GM19043 (cell line): ENCODE results near the gene STRN.
"Not testable (repeated sequence)": the region's sequence is repeated elsewhere in the genome, so short reads cannot be mapped to it uniquely, and the experiment has no call there.

Source experiments
- ATAC-seq: cut with Tn5 transposase; IDR thresholded peaks from one replicate; pipeline ENCODE4 v1.9.1; 2021; ENCODE audit warnings: low read depth; ENCODE audit not compliant: unreplicated experiment

The STRN gene

DNA sequence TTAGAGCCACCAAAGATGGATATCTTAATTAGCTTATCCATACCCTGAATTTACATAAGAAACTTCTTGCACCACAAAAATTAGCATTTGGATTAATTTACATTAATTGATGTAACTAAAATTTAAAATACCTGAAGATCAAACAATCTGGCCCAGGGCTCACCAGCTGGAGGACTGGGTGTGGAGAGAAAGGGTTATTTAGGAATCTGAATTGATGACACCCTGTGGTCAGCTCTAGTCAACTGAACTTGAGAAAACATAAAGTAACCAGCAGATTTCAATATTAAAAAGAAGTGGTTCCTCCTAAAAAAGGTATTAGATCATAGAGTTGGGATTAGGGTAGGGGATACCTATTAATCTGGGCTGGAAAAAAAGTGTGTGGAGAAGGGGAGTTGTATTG is 122.5 kb downstream of the STRN start:
- ATAC-seq: no peak

DNA sequence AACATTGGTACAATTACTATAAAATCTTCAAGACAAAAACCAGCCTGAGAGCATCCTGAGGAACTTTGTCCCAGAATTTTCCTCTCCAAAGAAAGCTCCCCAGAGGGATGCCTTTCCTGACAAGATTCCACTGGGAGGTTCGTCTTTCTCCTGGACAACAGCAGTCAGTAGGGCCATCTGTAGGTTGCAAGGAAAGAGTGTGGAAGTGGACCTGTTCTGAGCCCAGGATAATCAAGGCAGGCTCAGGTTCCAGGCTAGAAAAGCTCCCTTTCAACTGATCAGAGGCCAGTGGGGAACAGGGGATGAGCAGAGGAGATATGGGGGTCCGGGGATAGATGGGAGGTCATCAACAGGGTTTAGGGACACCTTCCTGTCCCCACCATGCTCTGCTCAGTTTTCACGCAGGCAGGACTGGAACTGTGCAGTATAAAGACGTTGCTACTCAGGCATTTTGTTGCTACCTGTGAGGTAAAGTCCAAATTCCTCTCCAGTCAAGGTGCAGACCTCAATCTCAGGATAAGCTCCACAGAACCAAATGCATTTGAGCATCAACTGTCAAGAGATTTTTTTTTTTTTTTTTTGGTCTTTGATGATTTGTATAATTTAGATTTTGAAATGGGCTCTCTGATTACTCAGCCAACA is 126.2 kb downstream of the STRN start:
- no peak for ATAC-seq

DNA sequence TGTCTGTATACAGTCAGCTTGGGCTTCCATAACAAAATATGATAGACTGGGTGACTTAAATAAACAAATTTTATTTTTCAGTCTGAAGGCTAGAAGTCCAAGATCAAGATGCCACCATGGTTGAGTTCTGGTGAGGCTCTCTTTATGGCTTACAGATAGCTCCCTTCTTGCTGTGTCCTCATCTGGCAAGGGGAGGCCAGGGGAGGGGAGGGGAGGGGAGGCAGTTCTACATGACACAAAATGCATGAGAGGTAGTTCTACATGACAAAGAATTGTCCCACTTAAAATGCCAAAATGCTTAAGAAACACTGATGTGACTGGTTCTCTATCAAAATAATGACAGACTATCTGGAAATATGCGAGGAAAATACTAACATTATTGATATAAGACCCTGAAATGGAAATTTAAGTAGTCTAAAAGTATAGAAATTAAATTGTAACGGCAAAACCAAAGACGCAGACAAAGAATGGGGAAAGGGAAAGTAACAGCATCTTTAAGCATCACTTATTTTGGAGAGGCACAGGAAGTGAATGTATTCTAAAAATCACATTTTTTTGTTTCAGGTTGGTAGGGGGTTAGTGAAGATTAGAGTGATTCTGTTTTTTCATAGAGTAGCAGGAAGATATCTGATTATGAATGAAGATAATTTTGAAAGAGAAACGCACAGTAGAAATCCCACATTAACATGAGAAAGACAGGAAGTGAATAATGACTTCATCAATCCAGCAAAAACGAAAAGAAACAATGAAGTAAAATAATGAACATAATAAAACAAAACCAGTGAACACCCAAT is 131.4 kb downstream of the STRN start:
- no peak for ATAC-seq

DNA sequence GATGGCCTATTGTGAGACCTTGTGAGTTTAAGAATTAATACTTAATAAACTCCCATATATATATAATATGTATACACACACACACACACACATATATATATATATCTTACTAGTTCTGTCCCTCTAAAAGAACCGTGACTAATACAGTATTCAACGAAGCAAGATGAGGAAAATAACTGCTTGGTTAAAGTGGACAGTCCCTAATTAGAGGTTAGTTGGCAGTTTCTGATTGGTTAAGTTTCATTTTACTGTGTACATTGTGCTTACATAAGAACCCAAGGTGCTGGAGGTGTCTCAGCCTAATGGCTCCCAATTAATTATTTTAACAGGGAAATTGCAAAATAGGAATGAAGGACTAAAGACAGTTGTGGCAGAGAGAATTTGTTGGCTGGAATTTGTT is 132.1 kb downstream of the STRN start:
- no peak for ATAC-seq

DNA sequence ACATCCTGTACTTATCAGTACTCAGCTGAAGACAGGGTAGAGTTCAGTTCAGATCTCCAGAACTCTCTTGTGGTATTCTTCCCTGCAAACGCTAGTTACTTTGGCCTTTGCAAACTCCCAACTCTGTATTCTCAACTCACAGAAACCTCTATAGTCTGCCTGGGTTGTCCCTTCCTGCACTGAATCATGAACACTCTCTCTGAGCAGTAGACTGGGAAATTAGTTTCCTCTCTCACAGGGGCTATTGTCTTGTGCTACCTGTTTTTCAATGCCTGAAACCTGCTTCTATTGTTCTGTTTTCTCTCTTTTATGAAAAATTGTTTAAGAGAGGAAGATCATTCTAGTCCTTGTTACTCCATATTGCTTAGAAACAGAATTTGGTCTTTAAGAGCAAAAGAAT is 135.2 kb downstream of the STRN start:
- no peak for ATAC-seq

DNA sequence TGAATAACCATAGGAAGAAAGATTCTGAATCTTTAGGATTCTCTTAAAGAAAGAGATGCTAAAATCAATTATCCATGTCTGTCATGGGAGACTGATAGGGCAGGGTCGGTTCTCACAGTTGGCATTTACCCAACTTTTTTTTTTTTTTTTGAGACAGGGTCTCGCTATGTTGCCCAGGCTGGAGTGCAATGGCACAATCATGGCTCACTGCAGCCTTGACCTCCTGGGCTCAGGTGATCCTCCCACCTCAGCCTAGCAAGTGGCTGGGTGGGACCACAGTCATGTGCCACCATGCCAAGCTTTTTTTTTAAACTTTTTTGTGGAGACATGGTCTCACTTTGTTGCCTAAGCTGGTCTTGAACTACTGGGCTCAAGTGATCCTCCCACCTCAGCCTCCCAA is 141.7 kb downstream of the STRN start:
- ATAC-seq: not testable (repeated sequence)

DNA sequence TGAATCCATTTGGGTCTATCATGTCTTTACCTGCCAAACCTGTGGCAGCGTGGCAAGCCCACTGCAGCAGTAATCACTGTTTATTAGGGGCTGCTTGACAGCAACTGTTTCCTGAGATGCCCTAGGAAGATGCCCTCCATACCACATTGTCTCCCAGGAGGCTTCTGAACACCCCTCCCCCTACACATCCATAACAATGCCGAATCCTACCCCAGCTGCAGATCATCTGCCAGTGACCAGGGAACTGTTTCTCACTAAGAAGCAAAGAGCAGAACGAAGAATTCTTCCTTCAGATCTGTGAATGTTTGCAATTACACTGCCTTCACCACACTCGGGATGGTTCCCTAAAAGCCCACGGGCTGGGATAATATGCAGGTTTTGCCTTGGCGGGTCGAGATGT is 142.1 kb downstream of the STRN start:
- no peak for ATAC-seq

DNA sequence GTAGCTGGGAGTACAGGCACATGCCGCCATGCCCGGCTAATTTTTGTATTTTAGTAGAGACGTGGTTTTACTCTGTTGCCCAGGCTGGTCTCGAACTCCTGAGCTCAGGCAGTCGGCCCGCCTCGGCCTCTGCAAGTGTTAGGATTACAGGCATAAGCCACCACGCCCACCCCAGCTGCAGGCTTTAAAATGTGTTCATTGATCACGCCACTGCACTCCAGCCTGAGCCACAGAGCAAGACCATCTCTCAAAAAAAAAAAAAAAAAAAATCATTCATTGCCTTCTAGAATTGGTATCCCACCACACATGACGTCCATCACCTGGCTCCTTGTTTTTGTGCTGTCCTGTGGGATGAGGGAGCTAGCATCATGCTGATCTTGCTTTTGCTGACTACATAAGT is 142.5 kb downstream of the STRN start:
- no peak for ATAC-seq

DNA sequence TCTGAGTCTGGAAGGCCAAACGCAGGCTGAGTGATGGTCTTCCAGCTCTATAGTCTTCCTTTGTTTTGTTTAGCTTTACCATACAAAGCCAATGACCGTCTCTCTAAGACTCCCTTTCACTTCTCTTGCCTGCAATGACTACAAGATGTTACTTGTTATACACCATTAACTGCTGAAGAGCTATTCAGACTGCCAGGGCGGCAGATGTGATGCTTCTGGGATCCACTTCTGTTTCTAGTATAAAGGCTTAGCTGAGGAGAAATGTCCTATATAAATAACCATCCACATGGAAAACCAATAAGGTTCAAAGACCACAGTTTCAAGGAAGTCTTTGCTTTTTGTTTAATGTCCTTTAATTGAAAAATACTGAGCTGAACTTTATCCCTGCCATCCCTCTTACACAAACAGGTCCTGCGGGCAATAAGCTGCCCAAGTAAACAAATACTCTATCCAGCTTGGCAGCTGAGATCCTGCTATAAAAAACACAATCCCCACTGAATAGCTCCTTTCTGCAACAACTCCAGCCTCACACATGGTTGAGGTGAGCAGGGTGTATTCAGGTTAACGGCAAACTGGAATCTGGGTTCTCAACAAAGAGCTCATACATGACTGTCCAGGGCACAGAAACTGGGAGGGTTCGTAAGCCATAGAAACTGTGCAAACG is 145.3 kb downstream of the STRN start:
- ATAC-seq: no peak

DNA sequence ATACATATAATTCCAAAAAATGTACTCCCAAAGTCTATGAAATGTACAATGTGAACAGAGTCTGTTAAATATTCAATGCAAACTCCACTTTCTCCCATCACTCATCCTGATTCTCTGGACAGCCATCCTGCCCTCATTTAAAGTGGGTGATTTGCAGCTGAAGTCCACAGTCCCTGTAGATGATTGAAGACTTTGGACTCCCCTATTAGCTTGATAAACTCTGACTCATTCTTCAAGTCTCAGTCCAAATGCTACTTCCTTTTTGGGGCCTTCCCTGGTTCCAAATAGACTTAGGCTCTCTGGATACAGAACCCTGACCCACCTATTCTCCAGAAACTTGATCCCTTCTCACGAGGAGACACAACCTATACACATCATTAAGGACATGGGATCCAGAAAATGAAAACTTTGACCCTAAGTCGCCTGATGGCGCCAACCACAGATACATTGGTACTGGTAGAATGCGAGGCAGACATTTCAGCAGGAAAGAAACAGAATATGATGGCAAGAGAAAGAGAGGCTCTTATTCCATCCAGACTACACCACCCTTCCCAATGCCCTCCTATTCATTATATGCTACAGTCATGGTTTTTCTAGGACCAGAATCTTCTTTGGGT is 147.1 kb downstream of the STRN start:
- ATAC-seq: no peak

DNA sequence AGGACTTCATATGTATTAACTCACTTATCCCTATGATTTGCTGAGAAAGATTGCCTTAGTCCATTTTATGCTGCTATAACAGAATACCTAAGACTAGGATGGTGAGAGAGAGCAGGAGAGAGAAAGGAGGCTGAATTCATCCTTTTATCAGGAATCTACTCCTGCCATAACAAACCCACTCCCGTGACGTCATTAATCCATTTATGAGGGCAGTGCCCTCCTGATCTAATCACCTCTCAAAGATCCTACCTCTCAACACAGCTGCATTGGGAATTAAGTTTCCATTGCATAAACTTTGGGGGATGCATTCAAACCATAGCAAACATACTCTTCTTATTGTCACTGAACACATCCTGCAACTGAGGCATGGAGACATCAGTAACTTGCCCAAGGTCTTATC is 147.8 kb downstream of the STRN start:
- ATAC-seq: no peak

DNA sequence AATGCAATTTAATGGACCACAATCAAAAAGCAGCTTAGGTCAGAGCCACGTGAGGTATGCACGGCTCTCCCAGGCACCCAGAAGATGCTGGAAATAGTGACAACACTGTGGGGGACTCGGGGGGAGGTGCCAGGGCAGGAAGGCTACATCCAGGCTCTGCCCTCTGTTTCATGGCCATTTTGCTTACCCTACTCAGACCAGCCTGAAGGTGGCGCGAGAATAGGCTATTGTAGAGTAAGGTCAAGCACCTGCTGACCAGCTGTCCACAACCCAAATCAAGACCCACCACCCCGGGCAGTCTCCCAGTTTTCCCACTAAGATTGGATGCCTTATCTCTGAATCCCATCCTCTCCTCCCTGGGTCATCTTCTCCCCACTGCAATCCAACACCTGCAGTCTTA is 154.1 kb downstream of the STRN start:
- ATAC-seq: no peak

DNA sequence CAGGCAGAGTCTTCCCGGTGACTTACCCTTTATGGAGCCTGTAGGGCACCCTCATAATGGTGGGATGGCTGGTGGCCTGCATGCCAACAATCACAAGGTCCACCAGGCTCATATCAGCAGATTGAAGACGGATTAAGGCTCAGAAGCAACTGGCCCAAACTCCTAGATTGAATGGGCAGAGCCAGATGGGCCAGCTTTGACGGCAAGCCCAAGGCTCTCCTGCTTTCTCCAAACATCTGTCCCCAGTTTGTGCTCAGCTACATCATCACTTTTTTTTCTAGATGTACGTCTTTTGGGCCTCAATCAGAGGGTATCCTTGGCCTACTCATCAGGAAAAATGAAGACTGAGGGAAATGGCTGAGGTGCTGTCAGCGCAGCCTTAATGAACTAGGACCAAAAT is 155.3 kb downstream of the STRN start:
- no peak for ATAC-seq

DNA sequence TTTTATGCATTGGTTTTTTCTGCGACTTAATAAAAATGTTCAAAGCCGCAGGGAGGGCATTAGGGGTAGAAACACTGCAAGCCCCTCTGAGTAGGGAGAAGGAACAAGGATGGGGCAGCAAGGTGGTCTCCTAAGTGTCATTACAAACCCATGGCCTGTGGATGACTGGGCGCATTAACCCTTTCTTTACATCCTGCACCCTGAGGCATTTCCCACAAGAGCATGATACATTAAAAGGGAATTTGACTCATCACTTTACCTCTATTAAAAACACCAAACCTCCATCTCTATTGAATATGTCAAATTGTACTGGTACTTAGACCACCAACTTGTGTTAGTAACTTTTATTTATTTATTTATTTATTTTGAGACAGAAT is 157.3 kb downstream of the STRN start:
- ATAC-seq: no peak

DNA sequence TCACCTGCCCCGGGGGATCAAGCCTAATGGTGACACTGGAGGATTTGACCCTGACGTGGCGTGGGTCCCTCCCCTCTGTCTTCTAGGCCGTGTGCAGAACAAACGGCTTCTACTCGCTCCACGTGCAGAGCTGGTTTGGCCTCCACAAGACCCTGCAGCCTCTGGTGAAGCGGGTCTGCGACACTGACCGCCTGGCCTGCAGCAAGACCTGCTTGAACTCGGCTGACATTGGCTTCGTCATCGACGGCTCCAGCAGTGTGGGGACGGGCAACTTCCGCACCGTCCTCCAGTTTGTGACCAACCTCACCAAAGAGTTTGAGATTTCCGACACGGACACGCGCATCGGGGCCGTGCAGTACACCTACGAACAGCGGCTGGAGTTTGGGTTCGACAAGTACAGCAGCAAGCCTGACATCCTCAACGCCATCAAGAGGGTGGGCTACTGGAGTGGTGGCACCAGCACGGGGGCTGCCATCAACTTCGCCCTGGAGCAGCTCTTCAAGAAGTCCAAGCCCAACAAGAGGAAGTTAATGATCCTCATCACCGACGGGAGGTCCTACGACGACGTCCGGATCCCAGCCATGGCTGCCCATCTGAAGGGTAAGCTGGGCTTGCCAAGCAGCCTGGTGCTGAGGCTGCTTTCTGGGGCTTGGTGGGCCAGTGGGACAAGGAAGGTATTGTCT is 157.8 kb downstream of the STRN start:
- no peak for ATAC-seq

DNA sequence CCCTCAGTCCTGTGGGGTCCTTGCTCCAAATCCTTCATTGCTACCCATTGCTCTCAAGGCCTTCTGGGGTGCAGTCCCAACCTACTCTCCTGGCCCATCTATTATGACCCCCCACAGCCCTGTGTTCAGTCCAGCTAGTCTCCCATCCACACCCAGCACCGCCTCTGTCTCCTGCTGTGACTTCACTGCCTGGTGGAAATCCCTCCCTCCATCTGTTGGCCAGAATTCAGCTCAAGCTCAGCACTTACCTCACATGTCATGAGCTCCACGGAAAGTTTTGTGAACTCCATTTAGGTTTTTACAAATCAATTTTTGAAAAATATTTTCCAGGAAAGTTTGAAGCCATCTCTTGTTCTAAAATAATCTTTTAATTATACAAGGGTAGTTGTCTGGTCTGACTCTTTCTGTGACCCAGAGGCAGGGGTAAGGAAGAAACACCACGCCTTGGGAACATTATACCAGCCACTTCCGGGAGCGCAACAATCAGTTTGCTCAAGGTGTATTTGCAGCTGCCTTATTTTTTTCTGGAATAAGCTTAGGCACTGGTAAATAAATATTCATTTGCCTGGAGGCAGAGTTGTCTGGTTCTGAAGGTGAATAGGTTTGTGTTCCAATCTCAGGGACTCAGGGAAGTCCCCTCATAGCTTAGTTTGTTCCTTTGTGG is 159.0 kb downstream of the STRN start:
- no peak for ATAC-seq

DNA sequence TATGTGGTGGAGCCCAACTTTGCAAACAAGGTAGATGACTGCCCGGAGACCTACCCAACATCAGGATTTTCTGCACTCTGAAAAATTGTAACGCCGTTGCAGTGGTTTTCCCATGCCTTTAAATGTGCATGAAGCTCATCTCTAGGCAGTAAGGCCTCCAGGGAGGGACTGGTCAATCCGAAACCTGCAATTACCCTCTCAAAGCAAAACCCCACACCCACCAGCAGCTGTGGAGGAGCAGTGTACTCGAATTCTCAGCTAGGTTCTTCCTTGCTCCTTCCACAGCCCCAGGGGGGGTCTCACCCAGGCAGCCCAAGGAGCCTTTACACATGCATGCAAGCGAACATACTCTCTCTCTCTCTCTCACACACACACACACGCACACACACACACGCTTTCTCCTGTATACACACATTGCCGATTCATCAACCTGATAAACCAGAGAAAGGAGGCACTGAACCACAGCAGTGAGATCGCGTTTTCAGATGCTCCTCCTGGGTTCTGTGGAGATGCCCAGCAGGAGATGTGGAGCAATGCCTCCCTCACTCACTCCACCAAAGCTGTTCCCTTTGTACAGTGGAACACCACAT is 160.6 kb downstream of the STRN start:
- ATAC-seq: no peak

DNA sequence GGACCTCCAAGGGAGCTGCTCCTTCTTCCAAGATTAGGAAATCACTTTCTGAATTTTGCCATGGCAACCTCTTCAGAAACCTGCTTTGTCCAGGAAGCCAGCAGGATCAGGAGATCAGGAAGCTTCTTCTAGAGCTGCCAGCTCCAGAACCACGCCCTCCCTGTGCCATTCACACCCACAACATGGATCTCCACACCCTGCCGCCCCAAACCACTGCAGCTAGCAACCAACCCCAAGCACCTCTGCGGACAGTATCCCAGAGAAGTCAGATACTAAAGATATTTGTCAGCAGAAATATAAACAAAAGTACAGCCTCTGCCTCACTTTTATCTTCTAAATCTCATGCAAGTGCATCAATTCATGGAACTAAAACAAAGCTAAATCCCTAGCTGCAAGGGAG is 163.4 kb downstream of the STRN start:
- ATAC-seq: no peak

DNA sequence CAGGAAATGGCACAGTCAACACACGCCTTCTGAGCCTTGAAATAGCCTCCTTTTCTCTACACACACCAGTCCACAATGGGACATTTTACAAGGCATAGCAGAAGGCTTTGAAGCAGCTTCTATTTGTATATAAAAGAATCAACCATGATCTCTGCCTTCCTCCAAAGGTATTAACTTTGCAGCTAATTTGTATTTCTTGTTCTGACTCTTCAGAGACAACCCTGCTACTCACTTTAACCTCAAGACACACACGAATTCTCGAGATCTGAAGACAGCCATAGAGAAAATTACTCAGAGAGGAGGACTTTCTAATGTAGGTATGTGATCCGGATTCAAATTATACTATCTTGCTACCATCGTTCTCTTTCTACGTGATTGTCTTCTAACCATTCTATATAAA is 165.2 kb downstream of the STRN start:
- no peak for ATAC-seq

DNA sequence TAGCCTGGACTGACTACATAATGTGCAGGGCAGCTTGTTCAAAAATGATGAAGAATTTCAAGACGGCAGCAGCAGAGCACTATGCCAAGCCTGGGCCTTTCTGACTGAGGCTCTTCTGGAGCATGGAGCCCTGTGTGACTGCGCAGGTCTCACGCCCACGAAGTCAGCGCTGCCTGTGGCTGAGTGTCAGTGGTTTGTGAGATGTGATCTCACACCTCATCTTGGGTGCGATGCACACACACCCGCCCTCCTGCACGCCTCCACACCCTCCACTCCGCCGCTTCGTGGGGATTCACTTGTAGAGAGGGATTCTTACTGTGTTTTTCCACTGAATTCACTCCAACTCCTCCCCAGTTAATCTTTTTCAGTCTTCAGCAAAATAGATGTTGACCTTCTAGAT is 166.0 kb downstream of the STRN start:
- ATAC-seq: no peak
